OCI-LY1 (cell line): Measurements from ENCODE around the gene SLC2A9.

Source experiments
- H2AFZ ChIP-seq: fragments of 200-600 bp; sonication (generic), shearing (Covaris generic); 2 replicates; pipeline ENCODE4 v1.6.0; 2014; ENCODE audit warnings: antibody characterized with exemption, mild to moderate bottlenecking, low read length
- H3F3A ChIP-seq: fragments of 200-600 bp; sonication (generic), shearing (Covaris generic); 2 replicates; pipeline ENCODE4 v1.6.0; 2014; ENCODE audit warnings: mild to moderate bottlenecking, antibody characterized with exemption, low read length, moderate library complexity; ENCODE audit not compliant: insufficient read depth
- H3K27ac ChIP-seq: fragments of 200-600 bp; sonication (generic); 2 replicates; pipeline ENCODE4 v1.5.1; 2014; ENCODE audit warnings: low read length, mixed run types, mild to moderate bottlenecking, low read depth; ENCODE audit not compliant: poor library complexity, severe bottlenecking
- H3K27me3 ChIP-seq: fragments of 200-600 bp; sonication (generic); 2 replicates; pipeline ENCODE4 v1.6.0; 2014; ENCODE audit warnings: antibody characterized with exemption, mild to moderate bottlenecking, low read length, moderate library complexity; ENCODE audit not compliant: insufficient read depth
- H3K36me3 ChIP-seq: fragments of 200-600 bp; sonication (generic); 2 replicates; pipeline ENCODE4 v1.6.1; 2014; ENCODE audit warnings: mild to moderate bottlenecking, antibody characterized with exemption, low read length, moderate library complexity, mixed read lengths; ENCODE audit not compliant: insufficient read depth
- H3K4me1 ChIP-seq: fragments of 200-600 bp; sonication (generic); 2 replicates; pipeline ENCODE4 v1.5.1; 2014; ENCODE audit warnings: mild to moderate bottlenecking, low read length, moderate library complexity; ENCODE audit not compliant: insufficient read depth, severe bottlenecking
- H3K4me2 ChIP-seq: fragments of 200-600 bp; sonication (generic), shearing (Covaris generic); 2 replicates; pipeline ENCODE4 v1.6.1; 2014; ENCODE audit warnings: low read length
- H3K4me3 ChIP-seq: fragments of 200-600 bp; sonication (generic); 2 replicates; pipeline ENCODE4 v1.5.1; 2014; ENCODE audit warnings: low read length, low read depth, mild to moderate bottlenecking, mixed read lengths; ENCODE audit not compliant: poor library complexity, severe bottlenecking
- H3K79me2 ChIP-seq: fragments of 200-600 bp; shearing (Covaris generic); 2 replicates; pipeline ENCODE4 v1.6.1; 2016; ENCODE audit warnings: mixed run types, low read length, mixed read lengths; ENCODE audit not compliant: insufficient read depth
- H3K9ac ChIP-seq: fragments of 200-600 bp; sonication (generic), shearing (Covaris generic); 2 replicates; pipeline ENCODE4 v1.6.1; 2014; ENCODE audit warnings: mild to moderate bottlenecking, low read length, mixed read lengths
- H3K9me2 ChIP-seq: fragments of 200-600 bp; sonication (generic), shearing (Covaris generic); 2 replicates; pipeline ENCODE4 v1.6.1; 2014; ENCODE audit warnings: low read depth, mild to moderate bottlenecking, low read length, mixed read lengths
- H3K9me3 ChIP-seq: fragments of 200-600 bp; shearing (Covaris generic); 2 replicates; pipeline ENCODE4 v1.6.1; 2014; ENCODE audit warnings: low read length, mixed read lengths
- H4K20me1 ChIP-seq: fragments of 200-600 bp; sonication (generic), shearing (Covaris generic); 2 replicates; pipeline ENCODE4 v1.6.0; 2016; ENCODE audit warnings: mild to moderate bottlenecking, low read length; ENCODE audit not compliant: insufficient read depth
- CTCF ChIP-seq: fragments of 200-600 bp; sonication (generic), shearing (Covaris generic); IDR thresholded peaks from 2 replicates; pipeline ENCODE4 v1.5.1; 2017; ENCODE audit warnings: mild to moderate bottlenecking, antibody characterized with exemption, low read length, moderate library complexity, mixed read lengths
- EZH2 ChIP-seq: fragments of 200-600 bp; sonication (generic), shearing (Covaris generic); IDR thresholded peaks from 2 replicates; pipeline ENCODE4 v1.8.0; 2017; ENCODE audit warnings: borderline replicate concordance, mixed run types, mild to moderate bottlenecking, antibody characterized with exemption, low read length, moderate library complexity, mixed read lengths

The SLC2A9 gene

DNA sequence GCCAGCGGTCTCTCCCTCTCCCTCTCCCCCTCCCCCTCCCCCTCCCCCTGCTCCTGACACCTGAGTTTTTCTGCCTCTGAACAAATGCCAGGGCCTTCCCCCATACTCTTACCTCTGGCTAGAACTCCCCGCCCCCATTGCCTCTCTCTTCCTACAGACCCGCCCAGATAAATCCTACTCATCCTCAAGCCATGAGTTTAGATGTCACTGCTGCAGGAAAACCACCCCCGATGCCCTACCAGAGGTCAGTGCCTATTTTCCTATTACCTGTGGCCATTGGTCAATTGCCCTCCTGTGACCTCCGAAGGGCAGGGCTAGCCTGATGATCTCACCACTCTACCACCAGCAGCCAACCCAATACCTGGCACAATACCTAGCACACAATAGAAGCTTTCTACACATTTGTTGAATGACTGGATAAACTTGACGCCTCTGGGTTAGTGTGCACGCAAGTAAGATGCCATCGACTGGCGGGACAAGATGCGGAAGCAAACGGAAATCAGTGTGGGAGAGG, 43.7 kb downstream of the SLC2A9 start:
- Histone ChIP-seq H3K4me3 (no peak overlapping the region), H3K79me2 (no peaks in the 10 kb centered on the region), H3K9me3 (no peaks in the 10 kb centered on the region), H3K36me3 (no peaks in the 10 kb centered on the region), H3K27me3 (no peaks in the 10 kb centered on the region), H3K9ac (no peak overlapping the region), H4K20me1 (no peaks in the 10 kb centered on the region), H3K9me2 (no peaks in the 10 kb centered on the region), H3K4me1 (no peaks in the 10 kb centered on the region), H2AFZ (no peak overlapping the region), H3F3A (no peaks in the 10 kb centered on the region), H3K27ac (no peak overlapping the region), H3K4me2 (no peak overlapping the region)
- TF ChIP-seq CTCF, result no peak
- no peak for TF ChIP-seq EZH2

DNA sequence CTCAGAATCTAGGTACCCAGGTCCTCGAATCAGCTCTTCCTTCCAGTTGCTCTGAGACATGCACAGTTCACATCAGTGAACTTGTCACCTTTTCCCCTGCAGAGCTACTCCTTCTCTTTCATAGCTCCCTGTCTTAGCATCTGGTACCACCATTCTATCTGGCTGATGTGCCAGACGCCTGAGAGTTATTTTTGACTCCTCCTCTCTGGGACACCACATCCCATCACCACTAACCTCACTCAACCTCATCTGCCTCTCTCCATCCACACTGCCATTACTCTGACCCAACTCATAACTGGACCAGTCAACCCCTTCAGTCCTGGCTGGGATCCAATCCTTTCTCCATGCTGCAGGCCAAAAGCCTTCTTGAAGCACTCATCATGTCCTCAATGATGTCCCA, 44.5 kb downstream of the SLC2A9 start:
- no peak overlapping the region for H3K27ac ChIP-seq
- TF ChIP-seq EZH2, result no peak
- no peak overlapping the region for H3K4me3 ChIP-seq
- no peak overlapping the region for H3K4me2 ChIP-seq
- H3K9me2 ChIP-seq, result no peaks in the 10 kb centered on the region
- no peaks in the 10 kb centered on the region for H3K9me3 ChIP-seq
- H3K36me3 ChIP-seq, result no peaks in the 10 kb centered on the region
- H3K4me1 ChIP-seq, result peaks cover 8% of the 10 kb centered on the region
- H2AFZ ChIP-seq, result no peak overlapping the region
- no peak overlapping the region for H3K9ac ChIP-seq
- H3K27me3 ChIP-seq, result no peaks in the 10 kb centered on the region
- H3K79me2 ChIP-seq, result no peaks in the 10 kb centered on the region
- no peaks in the 10 kb centered on the region for H3F3A ChIP-seq
- H4K20me1 ChIP-seq, result no peaks in the 10 kb centered on the region

GRCh38 chr4:9976293-9976692, 45.0 kb downstream of the SLC2A9 start:
- no peaks in the 10 kb centered on the region for H3K9me3 ChIP-seq
- no peak overlapping the region for H3K9ac ChIP-seq
- no peaks in the 10 kb centered on the region for H3F3A ChIP-seq
- no peak overlapping the region for H3K4me2 ChIP-seq
- no peak for TF ChIP-seq EZH2
- no peak for TF ChIP-seq CTCF
- H3K4me1 ChIP-seq, result peaks cover 13% of the 10 kb centered on the region
- H2AFZ ChIP-seq, result no peak overlapping the region
- H3K4me3 ChIP-seq, result no peak overlapping the region
- no peaks in the 10 kb centered on the region for H3K27me3 ChIP-seq
- H3K79me2 ChIP-seq, result no peaks in the 10 kb centered on the region
- no peaks in the 10 kb centered on the region for H4K20me1 ChIP-seq
- H3K27ac ChIP-seq, result no peak overlapping the region
- no peaks in the 10 kb centered on the region for H3K9me2 ChIP-seq
- H3K36me3 ChIP-seq, result no peaks in the 10 kb centered on the region

GRCh38 chr4:9971711-9972110, 49.6 kb downstream of the SLC2A9 start:
- Histone ChIP-seq H3K9me3 (no peaks in the 10 kb centered on the region), H2AFZ (no peak overlapping the region), H3K4me3 (no peak overlapping the region), H3K9me2 (no peaks in the 10 kb centered on the region), H3F3A (no peaks in the 10 kb centered on the region), H3K27me3 (no peaks in the 10 kb centered on the region), H3K4me2 (no peak overlapping the region), H3K4me1 (peaks cover 27% of the 10 kb centered on the region), H3K9ac (no peak overlapping the region), H3K27ac (no peak overlapping the region), H3K79me2 (no peaks in the 10 kb centered on the region), H3K36me3 (no peaks in the 10 kb centered on the region), H4K20me1 (no peaks in the 10 kb centered on the region)
- no peak for TF ChIP-seq EZH2
- no peak for TF ChIP-seq CTCF
